Activated CD4-positive, alpha-beta T cell treated with anti-CD3 and anti-CD28 coated beads, Interleukin-2, amount 50 U/mL, for 4 hours (primary cell): Measurements from ENCODE around the gene DTD2.

Source experiments
- DNase-seq, 2 experiments: peaks; one replicate each; pipeline ENCODE4 v3.0.0-alpha.2; 2020

The DTD2 gene

DNA sequence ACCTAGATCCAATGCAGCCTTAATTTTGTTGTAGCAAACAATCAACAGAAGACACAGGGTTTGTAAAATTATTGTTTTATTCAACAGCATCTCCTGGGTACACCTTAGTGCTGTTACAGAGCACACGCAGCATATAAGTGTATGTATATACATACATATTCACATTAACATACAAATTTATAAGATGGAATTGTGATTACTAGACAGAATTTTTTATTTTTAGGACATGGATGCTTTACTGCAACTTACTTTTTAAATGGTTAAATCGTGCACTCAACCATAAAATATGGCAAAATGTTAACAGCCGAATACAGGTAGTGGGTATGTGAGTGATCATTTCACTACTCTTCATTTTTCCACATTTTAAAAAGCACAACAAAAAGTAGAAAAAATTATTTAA, 53.6 kb downstream of the DTD2 start:
- no peak for DNase-seq

DNA sequence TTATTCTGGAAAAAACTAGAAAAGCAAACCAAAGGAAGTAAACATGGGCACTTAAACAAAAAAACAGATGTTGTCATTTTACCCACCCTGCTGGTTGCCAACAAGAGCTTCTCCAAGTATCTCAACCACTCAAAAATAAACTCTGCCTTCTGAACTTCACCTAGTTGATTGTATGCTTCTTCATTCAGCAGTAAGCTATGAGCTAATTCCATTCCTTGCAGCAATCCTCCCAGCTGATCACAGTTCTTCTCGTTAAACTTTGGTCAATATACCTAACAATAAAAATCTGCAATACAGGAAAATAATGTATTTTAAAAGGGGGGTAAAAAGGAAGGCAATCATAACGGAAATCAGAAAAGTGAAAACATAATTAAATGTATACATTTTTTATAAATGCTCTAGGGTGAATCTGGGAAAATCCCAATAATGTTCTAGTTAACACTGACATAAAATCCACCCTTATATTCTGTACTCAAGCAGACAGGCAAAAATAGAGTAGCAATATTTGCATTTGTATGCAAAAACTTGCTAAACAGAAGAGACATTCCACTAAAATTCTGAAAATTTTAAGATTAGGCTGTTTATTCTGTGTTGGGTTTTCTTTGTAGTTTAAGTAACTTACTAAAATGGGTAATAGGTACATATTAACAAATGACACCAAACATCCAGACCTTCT, 54.4 kb downstream of the DTD2 start:
- DNase-seq = no peak

DNA sequence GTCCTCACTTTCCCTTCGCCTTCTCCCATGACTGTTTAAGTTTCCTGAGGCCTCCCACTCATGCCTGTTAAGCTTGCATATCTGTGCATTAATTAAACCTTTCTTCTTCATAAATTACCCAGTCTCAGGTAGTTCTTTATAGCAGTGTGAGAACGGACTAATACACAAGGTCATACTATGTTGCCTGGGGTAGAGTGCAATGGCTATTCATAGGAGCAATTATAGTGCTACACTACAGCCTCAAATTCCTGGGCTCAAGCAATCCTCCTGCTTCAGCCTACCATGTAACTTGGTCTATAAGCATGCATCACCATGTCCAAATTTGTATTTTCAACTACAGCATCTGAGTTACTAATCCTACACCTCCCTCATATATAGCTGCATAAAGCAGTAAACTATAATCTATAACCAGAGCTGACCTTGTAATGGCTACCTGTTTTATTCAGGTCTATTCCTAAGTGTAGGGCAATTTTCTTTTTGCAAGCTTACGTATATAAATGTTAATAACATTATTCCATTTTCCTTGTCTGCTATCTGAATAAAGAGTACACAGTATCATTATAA, 55.9 kb downstream of the DTD2 start:
- DNase-seq = no peak

DNA sequence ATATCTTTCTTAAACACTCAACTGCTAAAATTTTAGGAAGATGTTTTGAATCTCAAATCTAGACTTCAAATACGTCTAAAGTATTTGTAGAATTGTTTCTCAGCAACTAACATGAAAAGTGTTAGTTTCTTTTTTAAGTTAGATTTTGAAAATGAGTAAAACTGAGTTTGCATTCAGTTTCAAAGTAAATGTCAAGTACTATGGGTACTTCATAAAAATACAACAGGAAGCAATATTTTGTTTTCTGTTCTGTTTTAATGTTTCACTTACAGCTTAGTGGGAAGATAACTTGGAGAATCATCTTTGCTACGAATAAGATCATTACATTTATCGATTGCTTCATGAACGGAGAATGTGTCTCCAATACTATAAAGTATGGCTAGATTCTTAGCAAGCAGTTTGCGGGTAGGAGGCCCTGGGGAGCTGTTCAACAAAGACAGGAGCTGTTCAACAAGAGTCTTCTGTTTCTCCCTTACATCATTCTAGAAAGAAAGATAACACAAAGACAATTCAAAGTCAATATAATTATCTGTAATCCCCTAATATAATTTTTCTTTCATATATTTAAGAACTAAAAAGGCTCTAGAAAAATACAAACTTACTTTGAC, 57.2 kb downstream of the DTD2 start:
- DNase-seq = no peak
